ENCODE results near the gene CSPG4.

- TF ChIP-seq CTCF (IDR thresholded peaks at IDR 0.05) (no peak), EZH2 (IDR thresholded peaks at IDR 0.05) (no peak)
Measured at GRCh38 chr15:75688831-75689230, 23.8 kb downstream of the CSPG4 start.
